Measurements from ENCODE around the gene MEF2D.

Gene MEF2D

GRCh38 chr1:156504821-156505678, 4.5 kb upstream of the MEF2D start:
- H3K27me3 ChIP-seq (ENCODE audit: control insufficient read depth, low read length) = no peaks in the 10 kb centered on the region
- H3K4me3 ChIP-seq (ENCODE audit: low read length) = peak overlapping the region; percentile 87
- H3K9me3 ChIP-seq (ENCODE audit: control insufficient read depth, insufficient read depth, low read length) = no peaks in the 10 kb centered on the region
- peaks cover 14% of the 10 kb centered on the region for H3K36me3 ChIP-seq (ENCODE audit: control insufficient read depth, low read length)
- H3K4me1 ChIP-seq (ENCODE audit: control insufficient read depth, low read length) = peaks cover 75% of the 10 kb centered on the region
- H3K79me2 ChIP-seq (ENCODE audit: control insufficient read depth, low read length) = peaks cover 21% of the 10 kb centered on the region
- H3K9me2 ChIP-seq (replicated peaks; ENCODE audit: control insufficient read depth, low read length) = no peaks in the 10 kb centered on the region
- H4K20me1 ChIP-seq (ENCODE audit: control insufficient read depth, insufficient read depth, low read depth, low read length) = no peaks in the 10 kb centered on the region
- H3K27ac ChIP-seq (ENCODE audit: low read depth, low read length) = peak overlapping the region; percentile 97
- H3K4me2 ChIP-seq (ENCODE audit: low read length) = peak overlapping the region; percentile 99
- TF ChIP-seq CTCF (IDR thresholded peaks at IDR 0.05; ENCODE audit: low read depth, low read length, poor library complexity, severe bottlenecking) (no peak), EZH2phosphoT487 (IDR thresholded peaks at IDR 0.05; ENCODE audit: borderline replicate concordance, low read length) (no peak)
- H3F3A ChIP-seq (ENCODE audit: control insufficient read depth, insufficient read depth) = peaks cover 21% of the 10 kb centered on the region

GRCh38 chr1:156504438-156504813, 3.9 kb upstream of the MEF2D start:
- peak overlapping the region; percentile 87 for H3K4me3 ChIP-seq (ENCODE audit: low read length)
- peak overlapping the region; percentile 97 for H3K27ac ChIP-seq (ENCODE audit: low read depth, low read length)
- H3K4me1 ChIP-seq (ENCODE audit: control insufficient read depth, low read length) = peaks cover 75% of the 10 kb centered on the region

GRCh38 chr1:156503698-156504437, 3.3 kb upstream of the MEF2D start:
- no peaks in the 10 kb centered on the region for H3K9me3 ChIP-seq (ENCODE audit: control insufficient read depth, insufficient read depth, low read length)
- H3K4me3 ChIP-seq (ENCODE audit: low read length) = peak overlapping the region; percentile 87
- no peaks in the 10 kb centered on the region for H3K9me2 ChIP-seq (replicated peaks; ENCODE audit: control insufficient read depth, low read length)
- H3K4me2 ChIP-seq (ENCODE audit: low read length) = peak overlapping the region; percentile 99
- H3K79me2 ChIP-seq (ENCODE audit: control insufficient read depth, low read length) = peaks cover 33% of the 10 kb centered on the region
- H4K20me1 ChIP-seq (ENCODE audit: control insufficient read depth, insufficient read depth, low read depth, low read length) = no peaks in the 10 kb centered on the region
- H3K27me3 ChIP-seq (ENCODE audit: control insufficient read depth, low read length) = no peaks in the 10 kb centered on the region
- peaks cover 22% of the 10 kb centered on the region for H3K36me3 ChIP-seq (ENCODE audit: control insufficient read depth, low read length)
- TF ChIP-seq CTCF (IDR thresholded peaks at IDR 0.05; ENCODE audit: low read depth, low read length, poor library complexity, severe bottlenecking) = no peak
- no peak for TF ChIP-seq EZH2phosphoT487 (IDR thresholded peaks at IDR 0.05; ENCODE audit: borderline replicate concordance, low read length)
- peak overlapping the region; percentile 97 for H3K27ac ChIP-seq (ENCODE audit: low read depth, low read length)
- H3F3A ChIP-seq (ENCODE audit: control insufficient read depth, insufficient read depth) = peaks cover 21% of the 10 kb centered on the region
- peaks cover 72% of the 10 kb centered on the region for H3K4me1 ChIP-seq (ENCODE audit: control insufficient read depth, low read length)

More at GRCh38 chr1:156504438-156504813, 3.9 kb upstream of the MEF2D start:
- Histone ChIP-seq H3K79me2 (ENCODE audit: control insufficient read depth, low read length) (peaks cover 27% of the 10 kb centered on the region), H3K4me2 (ENCODE audit: low read length) (peak overlapping the region; percentile 99), H3K27me3 (ENCODE audit: control insufficient read depth, low read length) (no peaks in the 10 kb centered on the region), H4K20me1 (ENCODE audit: control insufficient read depth, insufficient read depth, low read depth, low read length) (no peaks in the 10 kb centered on the region), H3F3A (ENCODE audit: control insufficient read depth, insufficient read depth) (peaks cover 21% of the 10 kb centered on the region), H3K9me3 (ENCODE audit: control insufficient read depth, insufficient read depth, low read length) (no peaks in the 10 kb centered on the region), H3K9me2 (replicated peaks; ENCODE audit: control insufficient read depth, low read length) (no peaks in the 10 kb centered on the region), H3K36me3 (ENCODE audit: control insufficient read depth, low read length) (peaks cover 16% of the 10 kb centered on the region)
- no peak for TF ChIP-seq EZH2phosphoT487 (IDR thresholded peaks at IDR 0.05; ENCODE audit: borderline replicate concordance, low read length)
- no peak for TF ChIP-seq CTCF (IDR thresholded peaks at IDR 0.05; ENCODE audit: low read depth, low read length, poor library complexity, severe bottlenecking)

Measured in DOHH2 (cell line).